ENCODE data around the gene IFNA14.
"Not testable (repeated sequence)": the region's sequence is repeated elsewhere in the genome, so short reads cannot be mapped to it uniquely, and the experiment has no call there.

The IFNA14 gene

DNA sequence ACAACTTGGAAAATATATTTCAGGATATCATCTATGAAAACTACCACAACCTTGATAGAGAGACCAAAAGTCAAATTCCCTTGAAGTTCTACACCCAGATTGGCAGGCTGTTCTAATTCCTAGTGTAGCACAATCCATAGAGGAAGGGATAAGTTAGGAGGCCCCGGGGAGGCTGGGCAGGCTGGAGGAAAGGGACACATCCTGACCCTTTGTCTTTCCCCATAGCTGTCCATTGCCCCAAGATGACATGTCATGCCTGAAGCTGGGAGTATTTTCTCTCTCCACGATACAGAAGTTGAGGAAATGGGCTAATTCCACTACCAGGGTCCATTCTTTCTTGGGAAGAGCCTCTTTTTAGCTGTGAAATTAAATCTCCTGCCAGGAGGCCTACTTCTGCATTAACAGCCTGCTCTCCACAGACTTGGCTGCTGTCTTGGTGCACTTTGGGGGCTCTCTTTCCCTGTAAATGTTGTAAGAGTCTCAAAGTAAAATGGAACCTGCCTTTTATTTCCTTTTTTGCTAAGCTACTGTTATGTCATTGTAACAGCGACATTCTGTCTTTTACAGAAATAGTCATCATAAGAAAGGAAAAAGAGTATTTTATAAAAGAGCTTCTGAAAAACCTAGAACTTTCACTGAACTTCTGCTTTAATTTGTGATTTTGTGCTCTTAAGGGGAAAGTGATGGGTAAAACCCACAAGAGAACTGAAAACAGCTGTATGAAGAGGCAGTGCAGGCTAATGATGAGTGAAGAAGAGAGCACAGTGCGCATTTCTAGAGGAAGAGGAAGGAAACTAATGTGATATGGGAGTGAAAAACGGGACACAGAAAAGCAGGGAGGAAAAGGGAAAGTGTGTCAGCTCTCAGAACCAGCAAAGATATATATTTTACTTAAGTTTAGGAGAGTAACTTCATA is 26.1 kb downstream of the IFNA14 start:
- DNase-seq (ENCODE audit: low read depth) = not testable (repeated sequence)

GRCh38 chr9:21212160-21212559 is 27.6 kb downstream of the IFNA14 start:
- DNase-seq (ENCODE audit: low read depth) = not testable (repeated sequence)

DNA sequence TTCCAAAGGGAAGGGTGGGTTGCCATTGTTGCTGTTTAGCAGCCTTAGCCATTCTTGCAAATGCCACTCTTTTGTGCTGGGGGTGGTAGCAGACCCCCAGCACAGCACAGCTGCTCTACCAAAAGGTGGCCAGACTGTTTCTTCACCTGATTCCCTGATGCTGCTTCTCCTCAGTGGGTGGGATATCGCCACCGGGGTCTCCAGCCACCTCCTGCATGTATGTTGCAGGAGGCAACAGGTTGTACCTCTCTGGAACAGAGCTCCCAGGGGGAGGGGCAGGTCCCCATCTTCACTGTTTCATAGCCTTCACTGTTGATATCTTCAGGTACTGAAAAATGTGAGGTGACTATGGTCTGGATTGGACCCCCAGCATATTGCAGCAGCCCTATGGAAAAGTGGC is 29.0 kb downstream of the IFNA14 start:
- not testable (repeated sequence) for DNase-seq (ENCODE audit: low read depth)

GRCh38 chr9:21210311-21210710 is 29.5 kb downstream of the IFNA14 start:
- no peak for DNase-seq (ENCODE audit: low read depth)

DNA sequence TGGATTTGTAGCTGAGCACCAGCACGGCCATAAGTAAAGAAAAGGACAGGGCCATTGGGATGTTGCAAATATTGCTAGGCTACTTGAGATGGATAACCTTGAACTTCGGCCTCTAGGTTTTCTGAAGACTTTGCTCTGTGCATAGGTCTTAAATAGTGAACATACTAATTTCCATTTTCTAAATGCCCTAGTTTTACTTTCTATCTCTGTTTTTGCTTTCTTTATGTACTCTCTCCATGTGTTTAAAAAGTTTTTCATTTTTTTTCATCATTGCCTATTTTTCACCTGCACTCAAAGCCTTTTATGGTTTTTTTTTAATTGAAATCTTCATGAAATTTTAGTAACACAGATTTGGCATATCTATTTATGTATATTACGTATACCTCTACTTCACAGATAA is 32.8 kb downstream of the IFNA14 start, which contains the start of gene IFNA10:
IFNA10 (minus strand) TSS at position 101 of the 400 bp plus-strand sequence; CDS start at position 55, 46 bp downstream.
- DNase-seq (ENCODE audit: low read depth) = not testable (repeated sequence)

DNA sequence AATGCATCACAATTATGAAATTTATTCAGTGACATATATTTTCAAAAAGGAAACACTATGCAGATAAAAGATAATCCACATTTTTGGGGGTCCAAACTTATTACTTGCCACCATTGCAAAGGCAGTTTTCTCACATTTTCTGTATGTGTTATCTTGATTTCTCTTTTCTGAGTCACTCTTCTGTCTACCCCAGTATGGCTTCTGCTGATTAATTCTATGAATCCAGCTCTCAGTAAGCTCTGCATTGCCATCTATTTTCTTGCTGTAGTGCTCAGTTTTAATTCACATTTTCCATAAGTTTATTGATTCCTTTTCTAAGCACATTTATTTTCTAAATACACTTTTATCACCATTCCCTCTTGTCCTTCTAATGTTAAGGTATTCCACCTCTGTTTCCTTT is 34.6 kb downstream of the IFNA14 start:
- no peak for DNase-seq (ENCODE audit: low read depth)

DNA sequence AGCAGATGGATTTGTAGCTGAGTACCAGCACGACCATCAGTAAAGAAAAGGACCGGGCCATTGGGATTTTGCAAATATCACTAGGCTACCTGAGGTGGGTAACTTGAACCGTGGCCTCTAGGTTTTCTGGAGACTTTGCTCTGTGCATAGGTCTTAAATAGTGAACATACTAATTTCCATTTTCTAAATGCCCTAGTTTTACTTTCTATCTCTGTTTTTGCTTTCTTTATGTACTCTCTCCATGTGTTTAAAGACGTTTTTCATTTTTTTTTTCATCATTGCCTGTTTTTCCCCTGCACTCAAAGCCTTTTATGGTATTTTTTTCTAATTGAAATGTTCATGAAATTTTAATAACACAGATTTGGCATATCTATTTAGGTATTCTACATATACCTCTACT is 37.7 kb downstream of the IFNA14 start, which contains the start of gene IFNA7:
IFNA7 (minus strand) TSS at position 101 of the 400 bp plus-strand sequence; CDS start at position 61, 40 bp downstream.
- not testable (repeated sequence) for DNase-seq (ENCODE audit: low read depth)

DNA sequence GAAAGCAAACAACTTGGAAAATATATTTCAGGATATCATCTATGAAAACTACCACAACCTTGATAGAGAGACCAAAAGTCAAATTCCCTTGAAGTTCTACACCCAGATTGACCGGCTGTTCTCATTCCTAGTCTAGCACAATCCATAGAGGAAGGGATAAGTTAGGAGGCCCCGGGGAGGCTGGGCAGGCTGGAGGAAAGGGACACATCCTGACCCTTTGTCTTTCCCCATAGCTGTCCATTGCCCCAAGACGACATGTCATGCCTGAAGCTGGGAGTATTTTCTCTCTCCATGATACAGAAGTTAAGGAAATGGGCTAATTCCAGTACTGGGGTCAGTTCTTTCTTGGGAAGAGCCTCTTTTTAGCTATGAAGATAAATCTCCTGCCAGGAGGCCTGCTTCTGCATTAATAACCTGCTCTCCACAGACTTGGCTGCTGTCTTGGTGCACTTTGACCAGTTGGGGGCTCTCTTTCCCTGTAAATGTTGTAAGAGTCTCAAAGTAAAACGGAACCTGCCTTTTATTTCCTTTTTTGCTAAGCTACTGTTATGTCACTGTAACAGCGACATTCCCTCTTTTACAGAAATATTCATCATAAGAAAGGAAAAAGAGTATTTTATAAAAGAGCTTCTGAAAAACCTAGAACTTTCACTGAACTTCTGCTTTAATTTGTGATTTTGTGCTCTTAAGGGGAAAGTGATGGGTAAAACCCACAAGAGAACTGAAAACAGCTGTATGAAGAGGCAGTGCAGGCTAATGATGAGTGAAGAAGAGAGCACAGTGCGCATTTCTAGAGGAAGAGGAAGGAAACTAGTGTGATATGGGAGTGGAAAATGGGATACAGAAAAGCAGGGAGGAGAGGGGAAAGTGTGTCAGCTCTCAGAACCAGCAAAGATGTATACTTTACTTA is 44.7 kb downstream of the IFNA14 start:
- DNase-seq (ENCODE audit: low read depth) = not testable (repeated sequence)

Data from stimulated activated CD8-positive, alpha-beta memory T cell treated with anti-CD3 and anti-CD28 coated beads, Interleukin-15, amount 100 ng/mL, for 1 hour (primary cell).